Ectodermal cell (in vitro differentiated cells): ENCODE results near the gene CCDC194.

Source experiments
- H3K27ac ChIP-seq: 2 replicates; pipeline ENCODE4 v1.7.0; 2013; ENCODE audit warnings: mild to moderate bottlenecking, low read depth, low read length; ENCODE audit not compliant: insufficient read depth, poor library complexity, severe bottlenecking
- H3K27me3 ChIP-seq: 2 replicates; pipeline ENCODE4 v1.7.0; 2013; ENCODE audit warnings: mild to moderate bottlenecking, low read length; ENCODE audit not compliant: insufficient read depth, control insufficient read depth, poor library complexity, severe bottlenecking
- H3K36me3 ChIP-seq: one replicate; pipeline ENCODE4 v1.7.0; 2013; ENCODE audit warnings: low read length; ENCODE audit not compliant: control insufficient read depth, insufficient read depth
- H3K4me1 ChIP-seq: one replicate; pipeline ENCODE4 v1.7.0; 2013; ENCODE audit warnings: low read length; ENCODE audit not compliant: control insufficient read depth, insufficient read depth
- H3K4me3 ChIP-seq: 2 replicates; pipeline ENCODE4 v1.7.0; 2013; ENCODE audit warnings: low read depth, low read length, control low read depth; ENCODE audit not compliant: insufficient read depth
- H3K9me3 ChIP-seq: 2 replicates; pipeline ENCODE4 v1.7.0; 2013; ENCODE audit warnings: mild to moderate bottlenecking, low read length, moderate library complexity; ENCODE audit not compliant: control insufficient read depth
- WGBS, 2 experiments: methylation state at CpG; one replicate each; pipeline ENCODE4 v1.1.7; 2013; ENCODE audit warnings: missing lambda C conversion rate in 2 of 2; 5-methylcytosine and 5-hydroxymethylcytosine counted together

CCDC194 gene

GRCh38 chr19:17351815-17352435 lies 42.1 kb downstream of the CCDC194 start:
- Histone ChIP-seq H3K9me3 (no peaks in the 10 kb centered on the region), H3K36me3 (no peaks in the 10 kb centered on the region), H3K27ac (no peak overlapping the region), H3K4me3 (no peak overlapping the region), H3K4me1 (no peaks in the 10 kb centered on the region), H3K27me3 (no peaks in the 10 kb centered on the region)
- WGBS, 2 experiments: 95 to 96% methylated on average over 45 of the region's 45 CpGs

- H3K4me1 ChIP-seq: no peaks in the 10 kb centered on the region
- no peaks in the 10 kb centered on the region for H3K36me3 ChIP-seq
- H3K4me3 ChIP-seq: no peak overlapping the region
- no peak overlapping the region for H3K27ac ChIP-seq
- 14 to 15% methylated on average over 12 of the region's 12 CpGs for WGBS, 2 experiments
- no peaks in the 10 kb centered on the region for H3K9me3 ChIP-seq
- no peaks in the 10 kb centered on the region for H3K27me3 ChIP-seq
These were observed 45.3 kb downstream of the CCDC194 start for GRCh38 chr19:17348700-17349099.

- WGBS, 2 experiments: 90 to 91% methylated on average over 2 of the region's 2 CpGs
- no peak overlapping the region for H3K4me3 ChIP-seq
- no peaks in the 10 kb centered on the region for H3K36me3 ChIP-seq
- H3K27ac ChIP-seq: no peak overlapping the region
- no peaks in the 10 kb centered on the region for H3K9me3 ChIP-seq
- no peaks in the 10 kb centered on the region for H3K4me1 ChIP-seq
- H3K27me3 ChIP-seq: no peaks in the 10 kb centered on the region
These were observed 46.1 kb downstream of the CCDC194 start for GRCh38 chr19:17347877-17348276.

GRCh38 chr19:17347361-17347760 lies 46.6 kb downstream of the CCDC194 start:
- H3K4me1 ChIP-seq: no peaks in the 10 kb centered on the region
- H3K4me3 ChIP-seq: no peak overlapping the region
- no peaks in the 10 kb centered on the region for H3K9me3 ChIP-seq
- 68 to 74% methylated on average over 6 of the region's 6 CpGs for WGBS, 2 experiments
- H3K27ac ChIP-seq: no peak overlapping the region
- H3K27me3 ChIP-seq: no peaks in the 10 kb centered on the region
- H3K36me3 ChIP-seq: no peaks in the 10 kb centered on the region

- Histone ChIP-seq H3K27ac (no peak overlapping the region), H3K9me3 (no peaks in the 10 kb centered on the region), H3K4me1 (no peaks in the 10 kb centered on the region), H3K4me3 (no peak overlapping the region), H3K36me3 (no peaks in the 10 kb centered on the region), H3K27me3 (no peaks in the 10 kb centered on the region)
- 22 to 23% methylated on average over 24 of the region's 24 CpGs for WGBS, 2 experiments
These were observed 47.8 kb downstream of the CCDC194 start for GRCh38 chr19:17346109-17346671.

- no peaks in the 10 kb centered on the region for H3K36me3 ChIP-seq
- 93 to 95% methylated on average over 6 of the region's 7 CpGs for WGBS, 2 experiments
- no peak overlapping the region for H3K4me3 ChIP-seq
- no peaks in the 10 kb centered on the region for H3K9me3 ChIP-seq
- H3K4me1 ChIP-seq: peaks cover 4% of the 10 kb centered on the region
- no peaks in the 10 kb centered on the region for H3K27me3 ChIP-seq
- no peak overlapping the region for H3K27ac ChIP-seq
These were observed 52.2 kb downstream of the CCDC194 start for GRCh38 chr19:17341845-17342244.

GRCh38 chr19:17341386-17341785 lies 52.6 kb downstream of the CCDC194 start:
- Histone ChIP-seq H3K9me3 (no peaks in the 10 kb centered on the region), H3K27ac (no peak overlapping the region), H3K27me3 (no peaks in the 10 kb centered on the region), H3K4me3 (no peak overlapping the region), H3K36me3 (no peaks in the 10 kb centered on the region), H3K4me1 (peaks cover 4% of the 10 kb centered on the region)
- WGBS, 2 experiments: 94% methylated on average over 15 of the region's 15 CpGs

GRCh38 chr19:17340871-17341357 lies 53.1 kb downstream of the CCDC194 start:
- 66% methylated on average over 17 of the region's 17 CpGs for WGBS, 2 experiments
- H3K27ac ChIP-seq: no peak overlapping the region
- H3K27me3 ChIP-seq: no peaks in the 10 kb centered on the region
- H3K4me1 ChIP-seq: peaks cover 4% of the 10 kb centered on the region
- no peaks in the 10 kb centered on the region for H3K36me3 ChIP-seq
- H3K9me3 ChIP-seq: no peaks in the 10 kb centered on the region
- H3K4me3 ChIP-seq: no peak overlapping the region
